ENCODE results near the gene ADGRG6. TPM values are rescaled to one million over a fixed set of nuclear protein-coding genes. Genes with fewer than 3 reads are reported as not detected.
A peak's percentile ranks its signal among the peaks of the same experiment; 100 is the strongest.

ADGRG6 gene
- total and polyA plus RNA-seq, 2 donors (not counting 1 experiment from before 2014, with no cell fraction given) = 49.9 to 67.2 TPM

DNA sequence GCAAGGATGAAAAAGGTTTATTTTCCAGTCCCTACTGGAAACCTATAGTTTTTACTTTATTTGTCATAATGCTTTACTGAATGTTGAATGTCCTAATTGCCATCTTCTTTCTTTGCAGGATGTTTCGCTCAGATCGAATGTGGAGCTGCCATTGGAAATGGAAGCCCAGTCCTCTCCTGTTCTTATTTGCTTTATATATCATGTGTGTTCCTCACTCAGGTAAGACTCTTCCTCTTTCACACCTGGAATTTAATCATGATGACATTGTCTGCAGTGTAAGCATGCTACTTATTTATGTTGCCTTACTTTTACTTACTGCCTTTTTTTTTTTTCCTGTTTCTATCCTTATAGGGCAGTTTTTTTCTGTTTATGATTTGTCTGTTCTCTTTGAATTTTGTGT, 7.6 kb downstream of the ADGRG6 start:
- H3K9ac ChIP-seq (ENCODE audit: insufficient read depth, low read length) = no peak overlapping the region
- peak overlapping the region; percentile 30 for H3K4me2 ChIP-seq (ENCODE audit: extremely low read depth, insufficient read depth, low read length)
- H3K27me3 ChIP-seq (ENCODE audit: control insufficient read depth, insufficient read depth, low read length) = no peaks in the 10 kb centered on the region

DNA sequence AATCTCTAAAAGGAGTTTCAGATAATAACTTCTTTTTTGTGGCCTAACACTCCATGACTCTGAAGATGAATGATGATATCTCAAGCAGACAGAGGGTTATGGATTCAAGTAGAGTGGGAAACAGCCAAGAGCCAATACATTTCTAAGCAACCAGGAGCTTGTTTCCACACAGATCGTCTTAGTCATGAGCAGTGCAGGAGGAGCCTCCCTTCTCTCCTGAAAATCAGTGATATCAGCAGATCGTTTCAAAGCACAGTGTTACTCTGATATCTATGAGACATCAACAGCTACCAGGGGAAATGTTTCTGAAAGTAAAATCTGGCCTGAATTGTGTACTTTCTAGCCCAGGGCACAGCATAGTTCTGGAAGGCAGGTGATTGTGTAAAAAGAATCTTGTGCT, 11.5 kb downstream of the ADGRG6 start:
- no peaks in the 10 kb centered on the region for H3K27me3 ChIP-seq (ENCODE audit: control insufficient read depth, insufficient read depth, low read length)
- H4K20me1 ChIP-seq (ENCODE audit: control insufficient read depth, extremely low read depth, insufficient read depth, low read length) = no peaks in the 10 kb centered on the region
- no peak overlapping the region for H3K9ac ChIP-seq (ENCODE audit: insufficient read depth, low read length)
- no peak overlapping the region for H2AFZ ChIP-seq (ENCODE audit: low read length)
- peak; percentile 78 to 80 for DNase-seq (ENCODE audit: low read depth in 2 of 2)
- H3K4me3 ChIP-seq (replicated peaks in 1 of 4; ENCODE audit: control extremely low read depth in 1 of 4, insufficient read depth in 1 of 4, low read depth in 3 of 4, low read length in 4 of 4) = no peak overlapping the region
- peaks cover 5% of the 10 kb centered on the region for H3K4me1 ChIP-seq (ENCODE audit: control insufficient read depth, extremely low read depth, insufficient read depth, low read length)
- TF ChIP-seq, protein P1, sequence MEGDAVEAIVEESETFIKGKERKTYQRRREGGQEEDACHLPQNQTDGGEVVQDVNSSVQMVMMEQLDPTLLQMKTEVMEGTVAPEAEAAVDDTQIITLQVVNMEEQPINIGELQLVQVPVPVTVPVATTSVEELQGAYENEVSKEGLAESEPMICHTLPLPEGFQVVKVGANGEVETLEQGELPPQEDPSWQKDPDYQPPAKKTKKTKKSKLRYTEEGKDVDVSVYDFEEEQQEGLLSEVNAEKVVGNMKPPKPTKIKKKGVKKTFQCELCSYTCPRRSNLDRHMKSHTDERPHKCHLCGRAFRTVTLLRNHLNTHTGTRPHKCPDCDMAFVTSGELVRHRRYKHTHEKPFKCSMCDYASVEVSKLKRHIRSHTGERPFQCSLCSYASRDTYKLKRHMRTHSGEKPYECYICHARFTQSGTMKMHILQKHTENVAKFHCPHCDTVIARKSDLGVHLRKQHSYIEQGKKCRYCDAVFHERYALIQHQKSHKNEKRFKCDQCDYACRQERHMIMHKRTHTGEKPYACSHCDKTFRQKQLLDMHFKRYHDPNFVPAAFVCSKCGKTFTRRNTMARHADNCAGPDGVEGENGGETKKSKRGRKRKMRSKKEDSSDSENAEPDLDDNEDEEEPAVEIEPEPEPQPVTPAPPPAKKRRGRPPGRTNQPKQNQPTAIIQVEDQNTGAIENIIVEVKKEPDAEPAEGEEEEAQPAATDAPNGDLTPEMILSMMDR (conservative IDR thresholded peaks at IDR 0.05 in 1 of 2, IDR thresholded peaks at IDR 0.05 in 1 of 2; ENCODE audit: low read depth in 1 of 2, low read length in 2 of 2) = no peak
- no peak for TF ChIP-seq EZH2 (IDR thresholded peaks at IDR 0.05; ENCODE audit: low read length, missing control alignments)
- no peaks in the 10 kb centered on the region for H3K9me3 ChIP-seq (ENCODE audit: control insufficient read depth, insufficient read depth, low read depth, low read length)
- no peak overlapping the region for H3K4me2 ChIP-seq (ENCODE audit: extremely low read depth, insufficient read depth, low read length)
- no peaks in the 10 kb centered on the region for H3K36me3 ChIP-seq (ENCODE audit: control insufficient read depth, insufficient read depth, low read length)
- H3K27ac ChIP-seq (ENCODE audit: insufficient read depth, low read length) = no peak overlapping the region
- H3K79me2 ChIP-seq (ENCODE audit: control insufficient read depth, insufficient read depth, low read length) = peaks cover 25% of the 10 kb centered on the region

More for the DNA sequence above, 7.6 kb downstream of the ADGRG6 start:
- H3K79me2 ChIP-seq (ENCODE audit: control insufficient read depth, insufficient read depth, low read length) = peaks cover 61% of the 10 kb centered on the region
- TF ChIP-seq EZH2 (IDR thresholded peaks at IDR 0.05; ENCODE audit: low read length, missing control alignments) = no peak
- TF ChIP-seq, protein P1 (conservative IDR thresholded peaks at IDR 0.05 in 1 of 2, IDR thresholded peaks at IDR 0.05 in 1 of 2; ENCODE audit: low read depth in 1 of 2, low read length in 2 of 2) = no peak
- no peak for DNase-seq (ENCODE audit: low read depth in 2 of 2)
- no peaks in the 10 kb centered on the region for H3K36me3 ChIP-seq (ENCODE audit: control insufficient read depth, insufficient read depth, low read length)
- H2AFZ ChIP-seq (ENCODE audit: low read length) = no peak overlapping the region
- H3K4me3 ChIP-seq (replicated peaks in 1 of 4; ENCODE audit: control extremely low read depth in 1 of 4, insufficient read depth in 1 of 4, low read depth in 3 of 4, low read length in 4 of 4) = no peak overlapping the region
- H4K20me1 ChIP-seq (ENCODE audit: control insufficient read depth, extremely low read depth, insufficient read depth, low read length) = no peaks in the 10 kb centered on the region
- H3K27ac ChIP-seq (ENCODE audit: insufficient read depth, low read length) = no peak overlapping the region
- H3K4me1 ChIP-seq (ENCODE audit: control insufficient read depth, extremely low read depth, insufficient read depth, low read length) = peaks cover 9% of the 10 kb centered on the region
- H3K9me3 ChIP-seq (ENCODE audit: control insufficient read depth, insufficient read depth, low read depth, low read length) = no peaks in the 10 kb centered on the region

DNA sequence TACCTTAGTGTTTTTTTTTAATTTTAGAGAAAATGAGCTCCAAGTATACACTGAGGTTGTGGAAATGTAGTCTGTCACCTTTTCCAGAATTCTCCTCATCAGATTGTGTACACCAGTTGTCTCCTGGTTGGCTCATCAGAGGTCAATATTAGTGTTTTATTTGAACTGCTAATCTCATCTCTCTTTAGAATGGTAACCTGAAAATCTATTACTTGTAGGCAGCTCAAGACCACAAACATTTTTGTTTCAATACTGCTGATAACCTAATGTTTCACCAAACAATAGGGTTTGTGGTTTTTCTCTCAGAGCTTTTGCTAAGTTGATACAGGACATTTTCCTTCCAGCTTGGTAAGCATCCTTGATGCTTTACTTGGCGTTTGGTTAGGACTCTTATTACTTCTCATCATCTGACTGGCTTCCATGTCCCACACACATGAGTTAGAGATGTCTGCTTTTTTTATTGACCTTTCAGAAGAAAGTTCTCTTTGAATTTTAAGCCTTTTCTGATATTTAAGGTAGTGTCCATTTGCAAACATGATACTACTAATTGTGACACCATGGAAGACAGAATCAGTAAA, 15.1 kb downstream of the ADGRG6 start:
- no peak for TF ChIP-seq EZH2 (IDR thresholded peaks at IDR 0.05; ENCODE audit: low read length, missing control alignments)
- TF ChIP-seq, protein P1 (conservative IDR thresholded peaks at IDR 0.05 in 1 of 2, IDR thresholded peaks at IDR 0.05 in 1 of 2; ENCODE audit: low read depth in 1 of 2, low read length in 2 of 2) = no peak
- H2AFZ ChIP-seq (ENCODE audit: low read length) = no peak overlapping the region
- H3K9me3 ChIP-seq (ENCODE audit: control insufficient read depth, insufficient read depth, low read depth, low read length) = no peaks in the 10 kb centered on the region
- no peak overlapping the region for H3K4me3 ChIP-seq (replicated peaks in 1 of 4; ENCODE audit: control extremely low read depth in 1 of 4, insufficient read depth in 1 of 4, low read depth in 3 of 4, low read length in 4 of 4)
- peaks cover 10% of the 10 kb centered on the region for H3K4me1 ChIP-seq (ENCODE audit: control insufficient read depth, extremely low read depth, insufficient read depth, low read length)
- peak in 1 of 2 donors; percentile 23 for DNase-seq (ENCODE audit: low read depth in 2 of 2)
- no peaks in the 10 kb centered on the region for H3K27me3 ChIP-seq (ENCODE audit: control insufficient read depth, insufficient read depth, low read length)
- H3K79me2 ChIP-seq (ENCODE audit: control insufficient read depth, insufficient read depth, low read length) = peaks cover 14% of the 10 kb centered on the region
- no peak overlapping the region for H3K9ac ChIP-seq (ENCODE audit: insufficient read depth, low read length)
- H3K27ac ChIP-seq (ENCODE audit: insufficient read depth, low read length) = no peak overlapping the region
- no peak overlapping the region for H3K4me2 ChIP-seq (ENCODE audit: extremely low read depth, insufficient read depth, low read length)
- H4K20me1 ChIP-seq (ENCODE audit: control insufficient read depth, extremely low read depth, insufficient read depth, low read length) = no peaks in the 10 kb centered on the region
- no peaks in the 10 kb centered on the region for H3K36me3 ChIP-seq (ENCODE audit: control insufficient read depth, insufficient read depth, low read length)
